ENCODE results near the gene GPR143.

The GPR143 gene

DNA sequence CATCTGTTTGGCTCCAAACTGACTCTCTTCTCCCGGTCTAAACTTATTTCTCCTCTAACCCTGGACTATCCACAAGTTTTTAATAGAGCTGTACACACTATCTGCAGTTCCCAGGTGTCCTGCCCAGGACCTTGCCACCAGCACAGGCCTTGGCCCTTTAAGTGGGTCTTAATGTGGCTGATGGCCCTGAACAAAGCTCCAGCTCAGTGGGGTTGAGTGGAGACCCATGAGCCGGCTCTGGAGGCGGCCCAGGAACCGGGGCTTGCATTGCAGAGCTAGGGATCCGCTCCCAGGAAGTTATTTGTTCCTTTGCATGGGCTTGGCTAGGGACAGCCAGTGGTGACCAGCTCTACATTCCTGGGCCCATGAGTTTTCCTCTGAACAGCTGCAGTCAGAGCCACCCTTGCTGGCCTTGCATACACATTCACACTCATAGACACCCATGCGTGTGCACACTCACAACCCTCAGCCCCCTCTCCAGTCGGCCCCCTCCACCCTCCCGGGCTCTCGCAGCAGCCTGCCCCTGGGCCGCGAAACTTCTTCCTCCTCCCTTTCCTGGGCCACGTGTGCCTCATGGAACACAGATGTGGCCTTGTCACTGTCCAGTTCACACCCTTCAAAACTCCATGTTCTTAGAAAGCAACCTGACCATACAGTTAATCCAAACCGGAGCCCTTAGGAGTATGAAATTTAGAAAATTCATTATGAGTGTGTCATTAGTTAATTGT lies 58.2 kb downstream of the GPR143 start:
- DNase-seq = no peak

DNA sequence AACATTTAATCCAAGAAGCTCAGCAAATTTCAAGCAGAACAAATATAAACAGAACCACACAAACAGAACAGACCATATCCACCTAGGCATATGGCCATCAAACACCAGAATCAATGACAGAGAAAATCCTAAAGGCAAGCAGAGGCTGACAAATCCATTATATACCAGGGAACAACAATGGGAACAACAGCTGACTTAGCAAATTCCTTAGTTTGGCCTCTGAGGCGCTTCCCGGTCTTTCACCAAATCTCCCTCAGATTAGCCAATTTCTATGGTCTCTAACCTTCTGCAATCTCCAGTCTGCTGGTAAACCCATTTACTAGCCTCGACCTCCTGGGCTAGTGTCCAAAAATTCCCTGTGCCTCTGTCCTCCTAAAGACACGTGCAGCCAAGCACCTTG lies 59.2 kb downstream of the GPR143 start:
- DNase-seq = no peak

DNA sequence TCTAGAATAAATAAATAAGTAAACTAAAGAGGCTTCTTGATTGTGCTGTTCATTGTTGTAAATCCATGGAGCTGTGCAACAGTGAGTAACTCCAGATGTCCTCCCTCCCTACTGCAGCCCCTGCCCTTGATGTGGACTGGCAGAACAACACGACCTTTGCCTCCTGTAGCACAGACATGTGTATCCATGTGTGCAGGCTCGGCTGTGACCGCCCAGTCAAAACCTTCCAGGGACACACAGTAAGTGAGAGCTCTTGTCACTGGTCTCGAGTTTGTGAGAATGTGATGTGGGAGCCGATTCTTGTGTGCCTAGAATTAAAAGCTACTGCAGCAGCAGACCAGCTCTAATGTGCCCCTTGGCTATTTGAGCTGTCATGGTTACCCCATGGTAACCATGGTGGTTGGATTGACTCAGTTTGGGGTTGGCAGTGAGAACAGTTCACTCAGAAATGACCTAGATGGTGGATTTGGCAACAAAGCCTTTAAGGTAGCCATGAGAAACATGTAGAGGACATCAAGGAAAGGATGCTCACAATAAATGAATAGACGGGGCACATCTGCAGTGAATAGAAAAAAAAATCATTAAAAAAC lies 60.7 kb downstream of the GPR143 start:
- no peak for DNase-seq

DNA sequence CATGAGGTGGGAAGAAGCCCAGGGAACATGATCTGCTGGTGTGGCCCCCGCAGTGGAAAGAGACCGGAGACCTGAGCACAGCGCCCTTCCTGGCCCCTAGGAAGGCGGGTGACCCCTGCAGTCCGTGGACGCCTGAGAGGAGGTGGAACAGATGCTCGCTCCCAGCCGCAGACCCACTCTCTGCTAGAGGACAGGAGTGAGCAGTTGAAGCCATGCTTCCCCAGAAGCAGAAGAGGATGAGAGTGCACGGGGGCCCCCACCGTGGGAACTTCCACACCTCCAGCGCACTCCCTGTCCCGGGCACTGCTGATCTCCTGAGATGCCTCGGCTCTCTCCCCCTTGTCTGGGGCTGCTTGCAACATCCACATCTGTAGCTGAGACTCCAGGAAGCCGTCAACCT lies 62.2 kb downstream of the GPR143 start:
- no peak for DNase-seq

DNA sequence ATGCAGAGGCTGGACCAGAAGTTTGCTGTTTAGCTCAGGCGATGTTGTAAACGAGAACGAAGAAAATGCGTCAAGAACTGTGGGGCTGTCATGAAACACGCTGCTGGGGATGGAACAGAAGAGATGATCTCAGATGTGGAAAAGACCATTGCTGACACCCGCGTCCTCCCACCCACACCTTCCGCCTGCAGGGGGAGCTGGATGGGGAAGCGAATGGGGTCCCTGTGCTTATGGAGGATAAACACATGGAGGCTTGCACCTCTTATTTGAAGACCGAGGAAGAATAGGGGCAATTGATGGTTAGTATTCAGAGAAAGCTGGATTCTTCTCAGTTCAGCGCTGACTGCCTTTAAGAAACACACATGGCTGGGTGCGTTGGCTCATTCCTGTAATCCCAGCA lies 63.9 kb downstream of the GPR143 start:
- DNase-seq = no peak

DNA sequence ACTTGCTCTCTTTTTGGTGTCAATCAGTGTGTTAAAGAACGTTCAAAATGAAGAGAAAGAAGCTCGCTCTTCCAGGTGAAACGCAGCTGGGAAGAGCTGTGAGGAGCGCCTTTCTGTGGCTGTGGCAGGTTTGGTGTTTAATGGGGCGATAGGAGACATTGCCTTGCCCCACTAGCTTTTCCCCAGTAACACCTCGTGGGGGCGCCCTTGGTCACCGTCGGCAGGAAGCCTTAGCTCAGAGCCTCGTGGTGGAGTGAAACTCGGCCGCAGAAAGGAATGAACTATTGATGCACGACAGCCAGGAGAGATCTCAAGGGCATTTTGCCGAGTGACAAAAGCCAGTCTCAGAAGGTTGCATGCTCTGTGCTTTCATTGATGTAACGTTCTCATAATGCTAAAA lies 65.1 kb downstream of the GPR143 start:
- no peak for DNase-seq

DNA sequence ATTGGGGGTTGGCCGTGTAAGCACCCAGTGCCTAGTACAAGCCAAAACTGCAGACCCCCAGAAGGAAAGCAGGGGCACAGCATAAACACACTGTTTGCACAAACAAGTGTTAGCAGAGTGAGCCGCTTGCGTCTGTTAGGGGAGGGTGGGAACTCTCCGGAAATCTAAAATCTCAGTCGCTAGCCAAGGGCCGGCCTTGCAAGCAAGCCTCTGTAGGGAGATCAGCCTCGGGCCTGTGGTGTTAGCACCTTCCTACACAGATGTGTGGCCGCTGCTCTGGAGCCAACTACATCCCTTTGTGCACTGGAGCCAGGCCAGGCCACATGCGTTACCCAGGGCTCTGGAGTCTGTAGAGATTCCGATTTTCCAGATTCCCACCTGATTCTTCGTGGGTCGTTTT lies 67.1 kb downstream of the GPR143 start:
- no peak for DNase-seq

DNA sequence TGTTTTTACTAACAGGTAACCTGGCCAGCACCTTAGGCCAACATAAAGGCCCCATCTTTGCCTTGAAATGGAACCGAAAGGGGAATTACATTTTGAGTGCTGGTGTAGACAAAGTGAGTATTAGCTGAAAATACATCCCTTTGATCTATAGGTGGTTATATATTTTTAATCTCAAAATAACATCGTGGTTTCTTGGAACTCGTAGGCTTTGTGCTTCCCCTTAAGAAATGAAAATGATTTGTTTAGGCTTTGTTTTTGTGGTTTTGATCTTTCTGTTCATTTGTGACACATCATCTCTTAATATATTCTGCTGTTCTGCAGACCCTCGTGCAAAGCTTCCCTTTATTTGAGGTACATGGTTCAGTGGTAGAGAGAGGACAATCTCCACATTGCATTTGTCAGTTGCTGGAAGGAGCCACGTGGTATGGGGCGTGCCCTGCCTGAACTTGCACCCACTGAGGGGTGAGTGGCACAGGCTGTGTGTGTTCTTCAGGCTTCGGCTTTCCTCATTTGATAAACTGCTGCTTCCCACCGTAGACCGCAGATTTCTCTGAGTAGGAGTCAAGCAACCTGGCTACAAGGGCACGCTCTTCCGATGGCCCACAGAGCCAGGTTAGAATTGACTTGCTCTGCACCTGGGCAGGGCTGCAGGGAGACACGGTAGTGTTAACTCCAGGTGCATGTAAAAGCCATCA lies 72.2 kb downstream of the GPR143 start:
- DNase-seq = no peak

DNA sequence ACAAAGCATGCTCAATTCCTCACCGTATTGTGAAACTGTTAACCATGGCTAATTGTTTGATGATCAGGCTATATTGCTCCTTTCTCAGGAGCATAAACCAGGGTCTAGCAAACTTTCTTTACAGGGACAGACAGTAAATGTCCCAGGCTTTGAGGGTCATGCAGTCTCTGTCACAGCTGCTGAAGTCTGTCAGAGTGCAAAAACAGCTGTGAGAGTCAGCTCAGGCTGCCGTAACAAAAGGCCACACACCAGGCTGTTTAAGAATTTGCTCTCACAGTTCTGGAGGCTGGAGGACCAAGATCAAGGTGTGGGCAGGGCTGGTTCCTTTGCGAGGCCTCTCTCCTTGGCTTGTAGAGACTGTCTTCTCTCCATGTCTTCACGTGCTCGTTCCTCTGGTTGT lies 75.6 kb downstream of the GPR143 start:
- no peak for DNase-seq

DNA sequence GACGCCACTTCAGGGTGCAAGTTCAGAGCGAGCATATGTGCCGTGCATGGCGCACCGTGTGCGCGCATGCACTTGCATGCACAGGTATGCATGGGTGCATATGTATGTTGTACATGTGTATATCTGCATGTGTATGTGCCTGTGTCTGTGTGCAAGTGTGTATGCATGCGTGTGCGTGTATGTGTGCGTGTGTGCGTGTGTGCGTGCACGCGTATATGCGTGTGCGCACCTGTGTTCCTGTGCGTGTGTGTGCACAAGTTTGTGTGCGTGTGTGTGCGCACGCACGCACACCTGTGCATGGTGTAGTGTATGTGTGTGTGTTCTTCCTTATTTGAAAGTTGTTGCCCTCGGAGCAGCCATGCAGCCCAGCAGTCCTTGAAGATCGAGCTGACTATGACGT lies 76.8 kb downstream of the GPR143 start:
- no peak for DNase-seq

DNA sequence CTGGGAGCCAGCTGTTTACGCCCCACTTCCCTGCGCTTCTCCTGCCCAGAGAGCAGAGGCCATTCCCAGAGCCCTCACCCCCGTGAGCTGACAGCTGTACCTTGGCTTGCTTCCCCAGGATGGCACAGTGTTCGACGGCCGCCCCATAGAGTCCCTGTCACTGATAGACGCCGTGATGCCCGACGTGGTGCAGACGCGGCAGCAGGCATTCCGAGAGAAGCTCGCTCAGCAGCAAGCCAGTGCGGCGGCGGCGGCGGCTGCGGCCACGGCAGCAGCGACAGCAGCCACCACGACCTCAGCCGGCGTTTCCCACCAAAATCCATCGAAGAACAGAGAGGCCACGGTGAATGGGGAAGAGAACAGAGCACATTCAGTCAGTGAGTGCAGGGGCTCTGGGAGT lies 77.7 kb downstream of the GPR143 start:
- DNase-seq = no peak

DNA sequence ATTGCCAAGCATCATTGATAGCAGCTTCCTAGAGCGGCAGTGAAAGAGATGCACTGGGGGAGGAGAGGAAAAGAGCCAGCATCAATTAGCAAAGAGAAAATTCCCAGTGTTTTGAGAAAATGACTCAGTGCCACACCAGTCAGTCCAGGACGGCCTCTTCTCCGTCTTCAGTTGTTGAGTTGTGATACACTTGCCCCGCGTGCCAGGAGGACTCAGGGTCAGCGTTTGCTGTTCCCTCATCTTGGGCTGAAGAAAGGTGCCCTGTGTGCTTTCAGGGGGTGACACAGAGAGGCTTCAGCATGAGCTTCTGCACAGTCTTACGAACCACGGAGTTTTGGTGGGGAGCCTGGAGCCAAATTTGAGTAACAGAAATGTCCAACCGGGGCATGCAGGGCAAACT lies 82.3 kb downstream of the GPR143 start:
- no peak for DNase-seq

DNA sequence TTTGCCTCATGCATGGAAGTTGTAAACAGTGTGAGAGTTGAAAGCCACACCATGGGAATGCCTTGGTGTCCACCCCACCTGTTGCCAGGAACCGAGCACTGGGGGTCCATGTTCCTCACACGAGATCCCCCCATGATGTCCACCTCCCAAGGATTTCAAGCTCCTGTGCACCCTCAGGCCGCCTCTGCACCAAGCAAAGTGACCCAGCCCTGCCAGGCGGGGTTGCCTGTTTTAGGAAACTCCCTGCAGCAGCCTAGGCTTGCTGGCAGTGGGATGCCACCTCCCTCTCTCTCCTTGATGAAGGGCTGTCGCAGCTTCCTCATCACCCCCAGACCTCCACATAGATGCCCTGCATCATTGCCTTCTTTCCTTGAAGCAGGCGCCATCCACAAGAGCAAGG lies 82.8 kb downstream of the GPR143 start:
- DNase-seq = no peak

DNA sequence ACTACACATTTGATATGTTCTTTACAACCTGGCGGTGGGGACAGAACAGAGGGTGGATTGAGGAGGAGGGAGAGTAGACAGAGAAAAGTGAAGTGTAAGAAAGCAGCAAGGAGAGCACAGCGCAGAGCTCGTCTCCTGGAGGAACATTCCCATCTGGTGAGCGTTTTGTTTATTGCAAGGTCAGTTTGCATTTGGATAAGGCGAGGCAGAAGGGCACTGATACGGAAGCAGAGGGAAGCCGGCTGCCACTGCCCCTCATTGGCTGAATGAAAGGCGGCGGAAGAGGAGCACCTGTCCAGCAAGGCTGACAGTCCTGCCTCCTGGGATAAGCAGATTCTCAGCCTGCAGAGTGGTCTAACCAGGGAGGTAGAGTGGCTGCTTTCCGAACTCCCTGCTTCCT lies 83.2 kb downstream of the GPR143 start:
- no peak for DNase-seq

DNA sequence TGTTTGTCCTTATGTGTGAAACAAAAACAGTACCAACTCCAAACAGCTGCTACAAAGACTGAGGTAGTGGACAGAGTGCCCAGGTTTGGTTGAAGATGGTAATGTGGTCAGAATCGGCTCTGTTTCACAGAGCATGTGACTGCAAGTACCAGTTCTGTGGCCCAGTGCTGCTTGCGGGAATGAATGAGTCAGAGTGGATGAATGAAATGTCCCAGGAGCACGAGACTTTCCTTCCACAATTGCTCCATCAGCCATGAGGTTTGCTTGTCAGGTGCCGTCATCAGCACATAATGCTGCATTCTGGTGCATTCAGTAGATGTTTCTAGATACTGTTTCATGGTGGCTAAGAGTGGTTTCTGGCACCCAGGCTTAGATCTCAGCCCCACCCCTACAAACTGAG lies 84.2 kb downstream of the GPR143 start:
- no peak for DNase-seq

DNA sequence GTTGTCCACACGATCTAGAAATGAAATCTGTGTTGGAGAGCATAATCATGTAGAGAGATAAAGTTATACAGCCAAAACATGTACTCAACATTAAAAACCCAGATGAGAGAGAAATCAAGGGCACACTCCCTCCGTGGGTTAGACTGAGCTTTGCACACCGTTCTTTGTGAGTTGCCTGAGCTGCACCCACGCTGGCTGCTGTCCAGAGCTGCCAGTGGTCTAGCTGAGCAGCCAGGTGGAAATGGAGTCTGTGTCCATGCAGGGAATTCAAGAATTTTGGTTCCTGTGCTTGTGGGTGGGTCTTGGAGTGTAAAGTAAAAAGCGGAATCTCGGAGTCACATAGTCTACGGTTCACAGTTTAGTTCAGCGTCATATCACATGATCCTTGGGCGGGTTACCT lies 84.6 kb downstream of the GPR143 start:
- no peak for DNase-seq

DNA sequence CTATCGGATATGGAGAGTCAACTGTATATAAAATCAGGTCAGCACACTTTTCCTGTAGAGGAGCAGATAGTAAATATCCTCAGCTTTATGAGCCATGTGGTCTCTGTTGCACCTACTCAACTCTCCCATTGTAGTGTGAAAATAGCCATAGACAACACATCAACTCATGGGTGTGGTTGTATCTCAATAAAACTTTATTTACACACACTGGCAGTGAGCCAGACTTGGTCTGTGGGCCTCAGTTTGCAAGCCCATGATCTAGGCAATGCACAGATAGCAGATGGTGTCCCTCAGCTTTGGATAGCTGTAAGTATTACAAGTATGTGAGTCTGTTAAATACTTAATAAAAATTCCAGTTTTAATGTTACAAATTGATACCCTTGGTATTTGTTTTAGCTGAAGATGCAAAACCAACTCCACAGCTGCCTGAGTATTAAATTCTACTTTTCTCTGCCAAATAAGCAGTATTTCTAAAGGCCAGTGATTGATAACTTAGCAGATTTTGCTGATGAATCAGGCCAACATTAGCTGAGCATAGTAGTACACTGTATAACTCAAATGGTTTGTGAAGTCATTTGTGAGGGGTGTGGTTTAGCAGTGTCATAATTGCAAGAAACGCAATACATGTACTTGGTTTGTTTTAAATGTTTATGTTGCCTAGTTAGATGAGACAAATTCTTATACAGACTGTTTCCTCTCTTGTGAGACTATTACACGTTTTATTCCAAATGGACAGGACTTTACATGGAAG lies 87.3 kb downstream of the GPR143 start:
- no peak for DNase-seq

DNA sequence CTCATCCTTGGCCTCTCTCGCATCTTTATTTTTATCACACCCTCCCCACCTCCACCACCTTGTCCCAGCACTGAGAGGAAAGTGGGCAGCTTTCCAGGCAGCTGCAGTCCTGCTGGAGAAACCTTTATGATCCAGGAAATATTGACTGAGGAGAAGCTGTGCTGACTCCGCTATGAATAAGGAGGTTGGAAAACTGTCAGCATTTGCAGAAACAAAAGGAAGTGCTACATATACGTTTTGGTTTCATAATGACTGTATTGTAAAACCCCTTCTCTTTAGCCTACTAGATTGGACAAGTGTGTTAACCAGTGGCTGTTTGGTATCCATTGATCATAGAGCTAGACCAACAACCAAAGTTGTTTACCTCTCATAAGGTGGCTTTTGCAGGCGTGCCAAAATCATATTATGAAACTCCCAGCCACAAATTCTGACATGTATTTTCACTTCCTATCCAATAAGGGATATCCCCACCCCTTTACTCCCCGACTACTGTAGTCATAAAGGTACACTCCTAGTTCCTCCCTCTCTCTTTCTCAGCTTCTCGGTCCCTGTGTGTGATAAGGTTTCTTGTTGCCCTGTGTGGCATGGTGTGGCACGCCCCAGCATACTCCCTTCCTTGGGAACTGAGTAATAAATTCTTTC lies 88.4 kb downstream of the GPR143 start:
- no peak for DNase-seq

DNA sequence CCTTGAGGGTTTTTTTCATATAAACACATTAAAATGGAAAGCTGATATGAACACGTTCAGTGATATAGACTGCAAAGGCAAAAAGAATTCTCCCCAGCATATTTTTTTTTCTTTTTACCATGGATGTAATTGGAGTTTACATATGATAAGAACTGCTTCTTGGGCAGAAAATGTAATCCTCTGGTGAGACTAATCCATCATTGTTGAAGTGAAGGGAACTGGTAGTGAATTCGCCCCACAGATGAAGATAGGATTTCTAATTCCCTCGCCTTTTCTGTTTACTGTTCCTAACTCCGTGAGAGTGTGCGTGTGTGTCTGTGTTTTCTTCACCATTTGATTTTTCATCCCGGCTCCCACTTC lies 88.9 kb downstream of the GPR143 start:
- no peak for DNase-seq

DNA sequence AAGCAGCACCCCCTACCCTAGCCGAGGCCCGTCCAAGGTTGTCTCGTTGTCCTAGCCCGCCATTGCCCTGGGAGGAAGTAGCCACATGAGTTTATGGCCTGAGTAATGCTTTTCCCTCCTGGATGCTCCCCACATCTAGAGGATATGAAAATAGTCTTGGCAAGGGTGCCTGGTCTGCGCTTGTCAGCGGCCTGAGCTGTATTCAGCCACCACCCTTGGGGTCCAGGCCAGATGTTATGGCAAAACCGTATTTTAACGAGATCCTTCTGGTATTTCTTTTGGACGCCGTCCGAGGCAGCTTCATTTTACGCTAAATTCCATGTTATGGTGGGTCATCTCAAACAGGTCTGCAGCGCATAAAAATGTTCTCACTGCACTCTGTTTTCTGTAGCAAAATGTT lies 89.3 kb downstream of the GPR143 start:
- DNase-seq = no peak
